ENCODE results near the gene SIRT7. TPM values are rescaled to one million over a fixed set of nuclear protein-coding genes. Genes with fewer than 3 reads are reported as not detected.
A peak's percentile ranks its signal among the peaks of the same experiment; 100 is the strongest.
"Not testable (repeated sequence)": the region's sequence is repeated elsewhere in the genome, so short reads cannot be mapped to it uniquely, and the experiment has no call there.

SIRT7 gene
- total RNA-seq, 1 donor = 31.2 TPM

- DNase-seq (ENCODE audit: low read depth in 2 of 3, low spot score in 2 of 3) = no peak
These were observed 4.1 kb upstream of the SIRT7 start for GRCh38 chr17:81921996-81922565.

- DNase-seq (ENCODE audit: low read depth in 2 of 3, low spot score in 2 of 3) = no peak
These were observed 3.5 kb upstream of the SIRT7 start for GRCh38 chr17:81921537-81921862.

GRCh38 chr17:81920612-81921536, 2.9 kb upstream of the SIRT7 start:
- DNase-seq (ENCODE audit: low read depth in 2 of 3, low spot score in 2 of 3) = no peak

GRCh38 chr17:81918832-81919545, 1.0 kb upstream of the SIRT7 start:
- DNase-seq (ENCODE audit: low read depth in 2 of 3, low spot score in 2 of 3) = no peak

- not testable (repeated sequence) for DNase-seq (ENCODE audit: low read depth in 2 of 3, low spot score in 2 of 3)
These were observed 325 bp upstream of the SIRT7 start for GRCh38 chr17:81918333-81918669.

GRCh38 chr17:81916234-81917001, 1.6 kb downstream of the SIRT7 start:
- no peak for DNase-seq (ENCODE audit: low read depth in 2 of 3, low spot score in 2 of 3)

- no peak for DNase-seq (ENCODE audit: low read depth in 2 of 3, low spot score in 2 of 3)
These were observed 2.6 kb downstream of the SIRT7 start for GRCh38 chr17:81915331-81915730.

GRCh38 chr17:81914103-81914850, 3.7 kb downstream of the SIRT7 start:
- no peak for DNase-seq (ENCODE audit: low read depth in 2 of 3, low spot score in 2 of 3)

GRCh38 chr17:81913394-81914102, 4.4 kb downstream of the SIRT7 start:
- no peak for DNase-seq (ENCODE audit: low read depth in 2 of 3, low spot score in 2 of 3)

- no peak for DNase-seq (ENCODE audit: low read depth in 2 of 3, low spot score in 2 of 3)
These were observed 5.3 kb downstream of the SIRT7 start for GRCh38 chr17:81912441-81913309.

- DNase-seq (ENCODE audit: low read depth in 2 of 3, low spot score in 2 of 3) = no peak
These were observed 6.0 kb downstream of the SIRT7 start for GRCh38 chr17:81911969-81912368.

- peak; percentile 82 to 91 (median 88) for DNase-seq (ENCODE audit: low read depth in 2 of 3, low spot score in 2 of 3)
These were observed 6.6 kb downstream of the SIRT7 start, which contains the start of gene PCYT2 for GRCh38 chr17:81911277-81911961. TSS of gene PCYT2 (minus strand) at chr17:81911399. CDS start at chr17:81911355, 44 bp downstream.

GRCh38 chr17:81910840-81911276, 7.1 kb downstream of the SIRT7 start:
- DNase-seq (ENCODE audit: low read depth in 2 of 3, low spot score in 2 of 3) = no peak

GRCh38 chr17:81909966-81910839, 7.8 kb downstream of the SIRT7 start:
- DNase-seq (ENCODE audit: low read depth in 2 of 3, low spot score in 2 of 3) = no peak

GRCh38 chr17:81909231-81909630, 8.7 kb downstream of the SIRT7 start:
- no peak for DNase-seq (ENCODE audit: low read depth in 2 of 3, low spot score in 2 of 3)

GRCh38 chr17:81908793-81909192, 9.2 kb downstream of the SIRT7 start:
- DNase-seq (ENCODE audit: low read depth in 2 of 3, low spot score in 2 of 3) = no peak
